GM19238 (cell line): ENCODE data around the gene COL5A1.

Experiments used
- DNase-seq: peaks from one replicate; pipeline ENCODE4 v3.0.0; 2011; ENCODE audit warnings: low spot score; ENCODE audit not compliant: insufficient read length

COL5A1 gene

GRCh38 chr9:134870746-134871662 lies 229.4 kb downstream of the COL5A1 start:
- DNase-seq = no peak

- no peak for DNase-seq
These were observed 230.2 kb downstream of the COL5A1 start for GRCh38 chr9:134871697-134872340.

GRCh38 chr9:134872482-134873231 lies 231.1 kb downstream of the COL5A1 start:
- no peak for DNase-seq

- no peak for DNase-seq
These were observed 233.8 kb downstream of the COL5A1 start for GRCh38 chr9:134875371-134875770.

- DNase-seq = no peak
These were observed 235.9 kb downstream of the COL5A1 start for GRCh38 chr9:134877541-134877940.

- DNase-seq = no peak
These were observed 238.3 kb downstream of the COL5A1 start for GRCh38 chr9:134879664-134880483.

- no peak for DNase-seq
These were observed 239.1 kb downstream of the COL5A1 start, which contains the start of gene FCN2 for GRCh38 chr9:134880484-134881312. Gene FCN2, plus strand, starts transcription at chr9:134880810. Its CDS starts 12 bp downstream, at chr9:134880822.

- no peak for DNase-seq
These were observed 239.7 kb downstream of the COL5A1 start for GRCh38 chr9:134881313-134881670.

GRCh38 chr9:134882204-134882785 lies 240.7 kb downstream of the COL5A1 start:
- DNase-seq = no peak

GRCh38 chr9:134883040-134883782 lies 241.6 kb downstream of the COL5A1 start:
- DNase-seq = no peak

- DNase-seq = no peak
These were observed 242.9 kb downstream of the COL5A1 start for GRCh38 chr9:134884492-134884891.

GRCh38 chr9:134885001-134885678 lies 243.5 kb downstream of the COL5A1 start:
- no peak for DNase-seq

GRCh38 chr9:134885679-134886412 lies 244.2 kb downstream of the COL5A1 start:
- no peak for DNase-seq

- no peak for DNase-seq
These were observed 244.9 kb downstream of the COL5A1 start for GRCh38 chr9:134886413-134886913.

GRCh38 chr9:134887219-134887618 lies 245.6 kb downstream of the COL5A1 start:
- no peak for DNase-seq

- no peak for DNase-seq
These were observed 246.3 kb downstream of the COL5A1 start for GRCh38 chr9:134887686-134888602.
